Endothelial cell of umbilical vein (primary cell): ENCODE measurements around the gene FKBP7. TPM values are rescaled to one million over a fixed set of nuclear protein-coding genes. Genes with fewer than 3 reads are reported as not detected.

ENCODE experiments used
- BruUV-seq: library from RNA; stranded (reverse); fragments of 400-500 nt; replicated peaks from 2 replicates; lab custom pipeline; 2021; lab: Mats Ljungman, UMichigan
- CTCF ChIA-PET: fragments of 300-600, 350-600 bp; sonication (Branson Sonifier 250); formaldehyde crosslinking; loops from one replicate; lab custom pipeline; 2021; ENCODE audit warnings: antibody characterized with exemption, inconsistent platforms; lab: Charles Lee
- POLR2A ChIA-PET: fragments of 300-600, 350-600 bp; sonication (Branson Sonifier 250); formaldehyde crosslinking; loops from one replicate; lab custom pipeline; 2021; ENCODE audit warnings: antibody characterized with exemption, inconsistent platforms; lab: Charles Lee
- DNase-seq: peaks from one replicate; pipeline ENCODE4 v3.0.0-alpha.2; 2011; ENCODE audit warnings: low read depth, low spot score
- FAIRE-seq: peaks from 2 replicates; lab custom pipeline; 2011; peaks lifted over from hg19 to GRCh38; lab: Jason Lieb, UNC
- H2AFZ ChIP-seq: 2 replicates; pipeline ENCODE4 v1.6.0; 2012; ENCODE audit warnings: low read depth, low read length, control low read depth, inconsistent platforms
- H3K27ac ChIP-seq: 2 replicates; pipeline ENCODE4 v1.5.1; 2011; ENCODE audit warnings: low read depth, mild to moderate bottlenecking, control low read depth, low read length, moderate library complexity; ENCODE audit not compliant: insufficient read depth
- H3K27me3 ChIP-seq, 2 experiments: 2 replicates each; pipeline versions ENCODE4 v1.6.0 to v1.6.1; 2011; ENCODE audit warnings: low read length in 2 of 2, mixed read lengths in 1 of 2; ENCODE audit not compliant: control insufficient read depth in 2 of 2, insufficient read depth in 2 of 2
- H3K36me3 ChIP-seq, 2 experiments: 2 replicates in 1 of 2; 3 replicates in 1 of 2; pipeline ENCODE4 v1.5.1; 2011; ENCODE audit warnings: low read length in 2 of 2, mild to moderate bottlenecking in 1 of 2, moderate library complexity in 1 of 2; ENCODE audit not compliant: control insufficient read depth in 2 of 2, insufficient read depth in 2 of 2; ENCODE audit errors: extremely low read depth in 1 of 2
- H3K4me1 ChIP-seq: 3 replicates; pipeline ENCODE4 v1.5.1; 2011; ENCODE audit warnings: mild to moderate bottlenecking, low read length; ENCODE audit not compliant: control insufficient read depth, insufficient read depth; ENCODE audit errors: extremely low read depth
- H3K4me2 ChIP-seq: 2 replicates; pipeline ENCODE4 v1.6.1; 2011; ENCODE audit warnings: low read length, control low read depth, mixed read lengths; ENCODE audit not compliant: insufficient read depth
- H3K4me3 ChIP-seq, 3 experiments: fragments of 200-600 bp in 1 of 3; sonication (generic), shearing (Covaris generic) in 1 of 3; replicated peaks in 1 of 3; 2 replicates each; pipeline ENCODE4 v1.5.1; 2011 to 2016; ENCODE audit warnings: control low read depth in 3 of 3, low read length in 3 of 3, mild to moderate bottlenecking in 2 of 3, inconsistent platforms in 1 of 3, low read depth in 1 of 3, moderate library complexity in 1 of 3; ENCODE audit not compliant: insufficient read depth in 1 of 3
- H3K79me2 ChIP-seq: 2 replicates; pipeline ENCODE4 v1.6.0; 2012; ENCODE audit warnings: low read length, inconsistent platforms; ENCODE audit not compliant: control insufficient read depth, insufficient read depth
- H3K9ac ChIP-seq: replicated peaks from 2 replicates; pipeline ENCODE3; 2011; ENCODE audit warnings: low read length, control low read depth; ENCODE audit not compliant: insufficient read depth; ENCODE audit errors: extremely low read depth
- H3K9me1 ChIP-seq: replicated peaks from 3 replicates; pipeline ENCODE4 v1.6.0; 2011; ENCODE audit warnings: mild to moderate bottlenecking, low read length; ENCODE audit not compliant: control insufficient read depth, insufficient read depth; ENCODE audit errors: extremely low read depth
- H3K9me3 ChIP-seq: replicated peaks from 2 replicates; pipeline ENCODE4 v1.5.1; 2012; ENCODE audit warnings: low read length, inconsistent platforms; ENCODE audit not compliant: control insufficient read depth, insufficient read depth
- H4K20me1 ChIP-seq: replicated peaks from 2 replicates; pipeline ENCODE3; 2011; ENCODE audit warnings: mild to moderate bottlenecking, low read length; ENCODE audit not compliant: control insufficient read depth, insufficient read depth; ENCODE audit errors: extremely low read depth
- EZH2 ChIP-seq: IDR thresholded peaks from 2 replicates; pipeline ENCODE4 v1.6.1; 2012; ENCODE audit warnings: borderline replicate concordance, low read depth, mild to moderate bottlenecking, moderate library complexity, low read length, inconsistent platforms; ENCODE audit not compliant: severe bottlenecking
- FOS ChIP-seq: IDR thresholded peaks from 2 replicates; pipeline ENCODE4 v1.6.1; 2011; ENCODE audit warnings: mild to moderate bottlenecking, low read length, moderate library complexity, borderline replicate concordance; ENCODE audit not compliant: insufficient read depth
- GATA2 ChIP-seq: IDR thresholded peaks from 2 replicates; pipeline ENCODE4 v1.7.0; 2011; ENCODE audit warnings: low read depth, mild to moderate bottlenecking, moderate library complexity, mixed read lengths, low read length; ENCODE audit not compliant: insufficient read length, insufficient read depth
- JUN ChIP-seq: IDR thresholded peaks from 2 replicates; pipeline ENCODE4 v1.6.1; 2011; ENCODE audit warnings: borderline replicate concordance, low read depth; ENCODE audit not compliant: insufficient read length, insufficient read depth
- MYC ChIP-seq: IDR thresholded peaks from one replicate; pipeline ENCODE4 v1.6.1; 2011; ENCODE audit warnings: mild to moderate bottlenecking, low read depth, low read length
- POLR2A ChIP-seq: IDR thresholded peaks from 2 replicates; pipeline ENCODE4 v1.6.1; 2012; ENCODE audit warnings: low read depth, mild to moderate bottlenecking, control low read depth, low read length
- POLR2AphosphoS5 ChIP-seq: IDR thresholded peaks from 2 replicates; pipeline ENCODE4 v1.6.1; 2012; ENCODE audit warnings: low read depth, mild to moderate bottlenecking, control low read depth, low read length, moderate library complexity; ENCODE audit not compliant: insufficient read depth
- dilution Hi-C: fragments of 300-500 bp; cut with MboI; formaldehyde crosslinking; loops from one replicate; pipeline ENCODE4 v1.15.0; 2019; ENCODE audit warnings: low sequenced_read_pairs; ENCODE audit not compliant: extremely low pct_ligation_motif_present
- intact Hi-C: fragments of 100-400 bp; cut with micrococcal nuclease; formaldehyde crosslinking; loops from one replicate; pipeline ENCODE4 v1.10.0; 2022
- polyA plus RNA-seq, 4 experiments: library from polyadenylated mRNA; depleted of rRNA in 3 of 4; stranded (reverse) in 3 of 4; unstranded in 1 of 4; fragments of >200 nt; gene quantifications; 2 replicates each; pipeline versions ENCODE4 v1.2.1 to v1.2.3, GENCODE V29; 2011 to 2012; ENCODE audit warnings: missing spikeins in 1 of 4
- total RNA-seq: library from RNA; stranded (reverse); gene quantifications from 2 replicates; pipeline ENCODE4 v1.2.3, GENCODE V29; 2021
- TF ChIP-seq, protein P1 (sequence below): IDR thresholded peaks from 2 replicates; pipeline ENCODE4 v1.6.1; 2011; ENCODE audit not compliant: insufficient read depth, insufficient read length
- TF ChIP-seq, protein P2 (sequence below), 2 donors: IDR thresholded peaks; 1 replicate in 1 of 2; 2 replicates in 1 of 2; pipeline ENCODE4 v1.5.1; 2011; ENCODE audit warnings: low read length in 2 of 2, mild to moderate bottlenecking in 2 of 2, moderate library complexity in 2 of 2, control low read depth in 1 of 2, inconsistent platforms in 1 of 2, low read depth in 1 of 2; ENCODE audit not compliant: insufficient read depth in 1 of 2; ENCODE audit errors: extremely low read depth in 1 of 2

FKBP7 gene
- total and polyA plus RNA-seq, 2 donors (not counting 3 experiments of a cell fraction or from before 2014, with no cell fraction given), result 11.2 to 20.5 TPM

DNA sequence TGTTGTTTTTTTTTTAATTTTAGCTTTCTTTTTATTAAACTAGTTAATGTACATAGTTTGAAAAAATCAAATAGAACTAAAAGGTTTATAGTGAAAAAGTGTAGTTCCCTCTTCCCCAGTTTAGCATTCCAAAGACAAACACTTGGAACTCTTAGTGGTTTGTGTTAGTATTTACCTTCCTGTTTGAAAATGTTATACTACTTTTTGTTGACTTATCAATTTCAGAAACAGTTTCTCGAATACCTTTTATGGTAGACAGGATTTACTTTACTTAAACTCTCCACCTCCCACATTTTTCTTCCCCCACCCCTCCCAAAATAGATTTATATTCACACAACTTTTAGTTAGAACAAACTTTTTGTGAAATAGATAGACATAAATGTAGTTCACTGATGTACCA lies 28.5 kb upstream of the FKBP7 start:
- no peak for DNase-seq
- Histone ChIP-seq H3K4me2 (no peak overlapping the region), H2AFZ (no peak overlapping the region), H3K9ac (no peak overlapping the region), H3K4me3 (no peak overlapping the region), H3K9me3 (no peaks in the 10 kb centered on the region), H3K27me3 (no peaks in the 10 kb centered on the region), H3K27ac (no peak overlapping the region), H4K20me1 (no peaks in the 10 kb centered on the region), H3K9me1 (no peaks in the 10 kb centered on the region), H3K79me2 (no peaks in the 10 kb centered on the region), H3K4me1 (no peaks in the 10 kb centered on the region), H3K36me3 (peaks cover 1 to 10% of the 10 kb centered on the region in 2 experiments)
- dilution Hi-C loops, result no loop called here
- intact Hi-C loops, result no loop called here
- ChIA-PET CTCF (interaction anchor here (1.7 kb wide), 1 partner anchor 17 kb away, joined by 4 read pairs; no protein-coding TSS in a partner anchor), POLR2A (no interaction called here)
- TF ChIP-seq GATA2, result no peak
- no peak for TF ChIP-seq JUN
- TF ChIP-seq, protein P1, sequence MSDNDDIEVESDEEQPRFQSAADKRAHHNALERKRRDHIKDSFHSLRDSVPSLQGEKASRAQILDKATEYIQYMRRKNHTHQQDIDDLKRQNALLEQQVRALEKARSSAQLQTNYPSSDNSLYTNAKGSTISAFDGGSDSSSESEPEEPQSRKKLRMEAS, result no peak
- TF ChIP-seq, protein P2, sequence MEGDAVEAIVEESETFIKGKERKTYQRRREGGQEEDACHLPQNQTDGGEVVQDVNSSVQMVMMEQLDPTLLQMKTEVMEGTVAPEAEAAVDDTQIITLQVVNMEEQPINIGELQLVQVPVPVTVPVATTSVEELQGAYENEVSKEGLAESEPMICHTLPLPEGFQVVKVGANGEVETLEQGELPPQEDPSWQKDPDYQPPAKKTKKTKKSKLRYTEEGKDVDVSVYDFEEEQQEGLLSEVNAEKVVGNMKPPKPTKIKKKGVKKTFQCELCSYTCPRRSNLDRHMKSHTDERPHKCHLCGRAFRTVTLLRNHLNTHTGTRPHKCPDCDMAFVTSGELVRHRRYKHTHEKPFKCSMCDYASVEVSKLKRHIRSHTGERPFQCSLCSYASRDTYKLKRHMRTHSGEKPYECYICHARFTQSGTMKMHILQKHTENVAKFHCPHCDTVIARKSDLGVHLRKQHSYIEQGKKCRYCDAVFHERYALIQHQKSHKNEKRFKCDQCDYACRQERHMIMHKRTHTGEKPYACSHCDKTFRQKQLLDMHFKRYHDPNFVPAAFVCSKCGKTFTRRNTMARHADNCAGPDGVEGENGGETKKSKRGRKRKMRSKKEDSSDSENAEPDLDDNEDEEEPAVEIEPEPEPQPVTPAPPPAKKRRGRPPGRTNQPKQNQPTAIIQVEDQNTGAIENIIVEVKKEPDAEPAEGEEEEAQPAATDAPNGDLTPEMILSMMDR (IDR thresholded peaks at IDR 0.05; ENCODE audit: extremely low read depth in 1 of 2, insufficient read depth in 1 of 2, low read depth in 1 of 2, low read length in 2 of 2), result no peak
- TF ChIP-seq EZH2, result no peak
- TF ChIP-seq FOS, result no peak
- TF ChIP-seq MYC, result no peak
- no peak for TF ChIP-seq POLR2A
- no peak for TF ChIP-seq POLR2AphosphoS5
- no peak for FAIRE-seq
- no TSS peak for BruUV-seq
